ENCODE measurements around the gene PTPRN2. TPM values are rescaled to one million over a fixed set of nuclear protein-coding genes. Genes with fewer than 3 reads are reported as not detected.

PTPRN2 gene
- total and polyA plus RNA-seq, 2 of the 8 experiments (the other 6 are each of a cell fraction or from before 2014, with no cell fraction given): 2.6 to 4.5 TPM

- TF ChIP-seq FOSL1 (IDR thresholded peaks at IDR 0.05; ENCODE audit: insufficient read depth, low read depth, low read length): no peak
- TF ChIP-seq PHF8 (conservative IDR thresholded peaks at IDR 0.05; ENCODE audit: low read depth, low read length): no peak
- TF ChIP-seq GTF2F1 (IDR thresholded peaks at IDR 0.05; ENCODE audit: borderline replicate concordance, low read depth, low read length): no peak
- no peak for TF ChIP-seq YY1 (IDR thresholded peaks at IDR 0.05; ENCODE audit: low read depth, low read length)
- TF ChIP-seq CHD7 (IDR thresholded peaks at IDR 0.05; ENCODE audit: insufficient replicate concordance, low read length): no peak
- TF ChIP-seq NRF1 (IDR thresholded peaks at IDR 0.05; ENCODE audit: low read depth, low read length): no peak
- no peak for TF ChIP-seq EGR1 (IDR thresholded peaks at IDR 0.05; ENCODE audit: borderline replicate concordance, low read depth, low read length)
- TF ChIP-seq TBP (IDR thresholded peaks at IDR 0.05; ENCODE audit: low read depth, low read length): no peak
These were observed 454.6 kb downstream of the PTPRN2 start (continued) for GRCh38 chr7:158133057-158133456.

Measured in H1 (cell line).